ENCODE results near the gene ARHGAP24. TPM values are rescaled to one million over a fixed set of nuclear protein-coding genes. Genes with fewer than 3 reads are reported as not detected.
A peak's percentile ranks its signal among the peaks of the same experiment; 100 is the strongest.

ARHGAP24 gene
- total RNA-seq, 2 donors from 2014 or later: 66.8 to 85.6 TPM

DNA sequence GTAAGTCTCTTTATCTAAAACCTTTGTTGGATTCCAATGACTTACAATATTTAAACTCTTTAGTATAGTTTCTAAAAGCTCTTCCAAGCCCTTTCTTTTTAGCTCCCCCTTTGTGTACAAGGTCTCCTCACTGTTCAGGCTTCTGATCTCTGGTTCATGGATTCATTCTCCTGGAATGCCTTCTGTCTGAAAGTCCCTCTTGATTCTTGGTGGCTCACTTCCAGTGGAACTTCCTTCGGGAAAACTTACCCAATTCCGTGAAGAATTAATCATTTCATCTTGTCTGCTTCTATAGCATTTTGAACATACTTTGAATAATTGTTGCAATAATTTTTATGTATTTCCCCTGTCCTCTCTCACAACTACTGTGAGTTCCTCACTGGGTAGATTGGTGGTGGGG, 3.6 kb downstream of the ARHGAP24 start:
- Histone ChIP-seq H3K4me3 (ENCODE audit: low read length) (no peak overlapping the region), H3K36me3 (ENCODE audit: control insufficient read depth, insufficient read depth, low read length) (no peaks in the 10 kb centered on the region), H3K27ac (ENCODE audit: low read depth, low read length) (no peak overlapping the region), H3K9me3 (ENCODE audit: control insufficient read depth, low read length) (no peaks in the 10 kb centered on the region), H3K9ac (ENCODE audit: extremely low read depth, low read length, poor library complexity, severe bottlenecking) (no peak overlapping the region), H3K27me3 (ENCODE audit: control insufficient read depth, insufficient read depth, low read length, poor library complexity, severe bottlenecking) (peaks cover 5% of the 10 kb centered on the region), H3K4me1 (ENCODE audit: control insufficient read depth, insufficient read depth, low read length) (no peaks in the 10 kb centered on the region)
- H3K9me3 Mint-ChIP-seq: no peaks in the 10 kb centered on the region
- H3K4me3 Mint-ChIP-seq: no peak overlapping the region
- TF ChIP-seq, protein P1, sequence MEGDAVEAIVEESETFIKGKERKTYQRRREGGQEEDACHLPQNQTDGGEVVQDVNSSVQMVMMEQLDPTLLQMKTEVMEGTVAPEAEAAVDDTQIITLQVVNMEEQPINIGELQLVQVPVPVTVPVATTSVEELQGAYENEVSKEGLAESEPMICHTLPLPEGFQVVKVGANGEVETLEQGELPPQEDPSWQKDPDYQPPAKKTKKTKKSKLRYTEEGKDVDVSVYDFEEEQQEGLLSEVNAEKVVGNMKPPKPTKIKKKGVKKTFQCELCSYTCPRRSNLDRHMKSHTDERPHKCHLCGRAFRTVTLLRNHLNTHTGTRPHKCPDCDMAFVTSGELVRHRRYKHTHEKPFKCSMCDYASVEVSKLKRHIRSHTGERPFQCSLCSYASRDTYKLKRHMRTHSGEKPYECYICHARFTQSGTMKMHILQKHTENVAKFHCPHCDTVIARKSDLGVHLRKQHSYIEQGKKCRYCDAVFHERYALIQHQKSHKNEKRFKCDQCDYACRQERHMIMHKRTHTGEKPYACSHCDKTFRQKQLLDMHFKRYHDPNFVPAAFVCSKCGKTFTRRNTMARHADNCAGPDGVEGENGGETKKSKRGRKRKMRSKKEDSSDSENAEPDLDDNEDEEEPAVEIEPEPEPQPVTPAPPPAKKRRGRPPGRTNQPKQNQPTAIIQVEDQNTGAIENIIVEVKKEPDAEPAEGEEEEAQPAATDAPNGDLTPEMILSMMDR (conservative IDR thresholded peaks at IDR 0.05): no peak
- H3K4me1 Mint-ChIP-seq: peaks cover 11% of the 10 kb centered on the region
- no peak for DNase-seq
- WGBS, 2 experiments (ENCODE audit: insufficient coverage in 1 of 2, insufficient read length in 1 of 2): 88 to 100% methylated on average over 1 to 2 of the region's 2 CpGs
- H3K27me3 Mint-ChIP-seq (ENCODE audit: insufficient read depth): peaks cover 44% of the 10 kb centered on the region
- H3K27ac Mint-ChIP-seq: no peak overlapping the region
- no peaks in the 10 kb centered on the region for H3K36me3 Mint-ChIP-seq (ENCODE audit: low read depth)

DNA sequence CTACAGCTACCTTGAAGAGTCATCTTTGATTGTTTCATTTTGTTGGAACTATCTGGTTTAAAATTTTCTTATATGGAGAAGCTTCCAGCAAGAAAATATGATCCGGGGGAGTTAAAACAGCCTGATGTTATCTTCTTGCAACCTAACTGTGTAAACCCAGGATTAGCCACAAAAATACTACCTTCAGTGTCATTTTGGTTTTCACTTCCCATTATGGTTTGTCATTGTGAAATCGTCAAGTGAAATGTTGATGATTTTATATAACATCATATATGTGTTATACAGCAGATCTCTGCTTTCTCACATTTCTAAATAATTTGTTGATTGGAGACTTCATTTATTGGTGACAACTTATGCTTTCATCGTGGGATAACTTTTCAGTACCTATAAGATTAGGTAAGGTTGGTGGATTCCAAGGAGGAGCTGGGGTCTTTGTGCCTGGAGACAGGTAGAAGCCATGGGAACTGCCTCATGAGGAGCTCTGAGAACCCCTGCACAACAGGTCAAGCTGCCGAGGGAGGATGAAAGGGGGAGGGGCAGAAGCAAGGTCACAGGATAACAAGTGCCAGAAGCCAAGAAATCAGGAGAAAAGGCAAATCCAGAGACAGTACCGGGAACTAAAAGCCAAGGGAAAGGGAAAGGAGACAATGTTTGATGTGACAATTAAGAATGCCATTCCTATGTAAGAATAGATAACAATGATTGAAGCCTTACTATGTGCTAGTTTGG, 7.2 kb downstream of the ARHGAP24 start:
- TF ChIP-seq, protein P1 (conservative IDR thresholded peaks at IDR 0.05): no peak
- peaks cover 20% of the 10 kb centered on the region for H3K27me3 Mint-ChIP-seq (ENCODE audit: insufficient read depth)
- no peak overlapping the region for H3K4me3 Mint-ChIP-seq
- H3K36me3 ChIP-seq (ENCODE audit: control insufficient read depth, insufficient read depth, low read length): no peaks in the 10 kb centered on the region
- peaks cover 6% of the 10 kb centered on the region for H3K4me1 Mint-ChIP-seq
- no peaks in the 10 kb centered on the region for H3K9me3 Mint-ChIP-seq
- no peak overlapping the region for H3K27ac Mint-ChIP-seq
- H3K9ac ChIP-seq (ENCODE audit: extremely low read depth, low read length, poor library complexity, severe bottlenecking): no peak overlapping the region
- 67 to 86% methylated on average over 3 to 5 of the region's 5 CpGs for WGBS, 2 experiments (ENCODE audit: insufficient coverage in 1 of 2, insufficient read length in 1 of 2)
- no peaks in the 10 kb centered on the region for H3K36me3 Mint-ChIP-seq (ENCODE audit: low read depth)
- H3K4me3 ChIP-seq (ENCODE audit: low read length): no peak overlapping the region
- H3K9me3 ChIP-seq (ENCODE audit: control insufficient read depth, low read length): no peaks in the 10 kb centered on the region
- no peaks in the 10 kb centered on the region for H3K4me1 ChIP-seq (ENCODE audit: control insufficient read depth, insufficient read depth, low read length)
- peak; percentile 59 for DNase-seq
- no peak overlapping the region for H3K27ac ChIP-seq (ENCODE audit: low read depth, low read length)
- H3K27me3 ChIP-seq (ENCODE audit: control insufficient read depth, insufficient read depth, low read length, poor library complexity, severe bottlenecking): peaks cover 5% of the 10 kb centered on the region

GRCh38 chr4:85486425-85487086, 11.6 kb downstream of the ARHGAP24 start:
- no peaks in the 10 kb centered on the region for H3K27me3 Mint-ChIP-seq (ENCODE audit: insufficient read depth)
- no peak overlapping the region for H3K4me3 Mint-ChIP-seq
- no peaks in the 10 kb centered on the region for H3K9me3 Mint-ChIP-seq
- H3K36me3 Mint-ChIP-seq (ENCODE audit: low read depth): no peaks in the 10 kb centered on the region
- H3K4me1 ChIP-seq (ENCODE audit: control insufficient read depth, insufficient read depth, low read length): no peaks in the 10 kb centered on the region
- no peak overlapping the region for H3K9ac ChIP-seq (ENCODE audit: extremely low read depth, low read length, poor library complexity, severe bottlenecking)
- H3K36me3 ChIP-seq (ENCODE audit: control insufficient read depth, insufficient read depth, low read length): no peaks in the 10 kb centered on the region
- peaks cover 13% of the 10 kb centered on the region for H3K4me1 Mint-ChIP-seq
- no peak for DNase-seq
- H3K4me3 ChIP-seq (ENCODE audit: low read length): no peak overlapping the region
- H3K9me3 ChIP-seq (ENCODE audit: control insufficient read depth, low read length): no peaks in the 10 kb centered on the region
- TF ChIP-seq, protein P1 (conservative IDR thresholded peaks at IDR 0.05): no peak
- 91 to 100% methylated on average over 1 to 3 of the region's 3 CpGs for WGBS, 2 experiments (ENCODE audit: insufficient coverage in 1 of 2, insufficient read length in 1 of 2)
- no peaks in the 10 kb centered on the region for H3K27me3 ChIP-seq (ENCODE audit: control insufficient read depth, insufficient read depth, low read length, poor library complexity, severe bottlenecking)
- no peak overlapping the region for H3K27ac ChIP-seq (ENCODE audit: low read depth, low read length)
- no peak overlapping the region for H3K27ac Mint-ChIP-seq

Measured in endodermal cell (in vitro differentiated cells).